Measurements from ENCODE around the gene CCP110. TPM values are rescaled to one million over a fixed set of nuclear protein-coding genes. Genes with fewer than 3 reads are reported as not detected.

Gene CCP110
- total and polyA plus RNA-seq, 2 of the 13 experiments (the other 11 are each of a cell fraction or from before 2014, with no cell fraction given) = 10.0 to 11.1 TPM

DNA sequence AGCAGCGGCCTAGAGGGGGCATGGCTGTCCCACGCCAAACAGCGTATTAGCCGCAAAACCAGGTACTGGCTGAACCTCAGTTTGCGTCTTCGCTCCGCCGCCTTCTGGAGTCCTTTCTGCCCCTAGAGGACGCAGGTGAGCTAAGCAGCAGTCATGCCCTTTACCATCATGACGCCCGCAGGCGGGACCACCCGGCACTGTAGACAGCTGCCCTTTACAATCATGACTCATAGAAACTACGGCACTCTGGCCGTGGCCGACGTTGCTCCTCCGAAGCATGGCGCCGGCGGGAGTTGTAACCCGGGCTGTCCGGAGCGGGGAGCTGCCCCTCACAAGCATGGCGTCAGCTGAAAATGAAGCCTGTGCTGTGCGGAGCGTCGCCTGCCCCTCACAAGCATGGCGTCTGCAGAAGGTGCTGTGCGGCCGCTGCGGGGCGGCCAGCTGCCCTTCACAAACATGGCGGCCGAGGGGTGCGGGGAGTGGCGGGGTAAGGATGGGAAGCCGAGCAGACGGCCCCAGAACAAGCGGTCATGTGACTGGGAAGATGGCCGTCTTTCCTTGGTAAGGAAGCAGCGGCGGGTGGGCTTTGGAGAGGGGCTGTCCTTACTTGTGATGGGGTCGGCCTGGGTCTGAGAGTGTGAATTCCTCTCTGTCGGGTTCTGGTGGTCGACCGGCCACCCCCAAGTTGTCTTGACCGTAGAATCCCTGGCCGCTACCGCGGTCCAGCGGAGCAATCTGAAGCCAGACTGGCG, 31.6 kb downstream of the CCP110 start, which contains the start of gene VPS35L (continued):
- TF ChIP-seq, protein P1, sequence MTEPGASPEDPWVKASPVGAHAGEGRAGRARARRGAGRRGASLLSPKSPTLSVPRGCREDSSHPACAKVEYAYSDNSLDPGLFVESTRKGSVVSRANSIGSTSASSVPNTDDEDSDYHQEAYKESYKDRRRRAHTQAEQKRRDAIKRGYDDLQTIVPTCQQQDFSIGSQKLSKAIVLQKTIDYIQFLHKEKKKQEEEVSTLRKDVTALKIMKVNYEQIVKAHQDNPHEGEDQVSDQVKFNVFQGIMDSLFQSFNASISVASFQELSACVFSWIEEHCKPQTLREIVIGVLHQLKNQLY (CRISPR knock-in tag; IDR thresholded peaks at IDR 0.05) = peak; percentile 59; the same call in 1 of the 2 replicates
- no peak for TF ChIP-seq ZBTB42 (CRISPR knock-in tag; IDR thresholded peaks at IDR 0.05)
- peak; percentile 89 for TF ChIP-seq HCFC1 (IDR thresholded peaks at IDR 0.05; ENCODE audit: low read depth, low read length)
- peak; percentile 76 for TF ChIP-seq ZNF883 (CRISPR knock-in tag; IDR thresholded peaks at IDR 0.05; ENCODE audit: not compliant biosample characterization)
- TF ChIP-seq, protein P2, sequence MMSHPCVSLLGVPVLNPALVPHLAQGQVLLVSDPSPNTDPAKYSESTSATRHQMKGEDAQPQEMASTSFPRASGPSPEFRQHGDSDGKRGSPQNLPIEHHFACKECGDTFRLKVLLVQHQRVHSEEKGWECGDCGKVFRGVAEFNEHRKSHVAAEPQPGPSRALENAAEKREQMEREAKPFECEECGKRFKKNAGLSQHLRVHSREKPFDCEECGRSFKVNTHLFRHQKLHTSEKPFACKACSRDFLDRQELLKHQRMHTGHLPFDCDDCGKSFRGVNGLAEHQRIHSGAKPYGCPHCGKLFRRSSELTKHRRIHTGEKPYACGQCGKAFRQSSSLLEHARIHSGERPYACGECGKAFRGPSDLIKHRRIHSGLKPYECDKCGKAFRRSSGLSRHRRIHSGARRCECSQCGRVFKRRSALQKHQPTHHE (CRISPR knock-in tag; IDR thresholded peaks at IDR 0.05; ENCODE audit: borderline replicate concordance) = peak; percentile 71; the same call in 1 of the 2 replicates
- TF ChIP-seq ZNF747 (CRISPR knock-in tag; IDR thresholded peaks at IDR 0.05; ENCODE audit: borderline replicate concordance) = peak; percentile 66; the same call in 1 of the 2 replicates
- TF ChIP-seq HOXD1 (CRISPR knock-in tag; IDR thresholded peaks at IDR 0.05) = no peak; the same call in 1 of the 2 replicates
- TF ChIP-seq GLI4 (CRISPR knock-in tag; IDR thresholded peaks at IDR 0.05; ENCODE audit: borderline replicate concordance) = no peak; the same call in 1 of the 2 replicates
- TF ChIP-seq, protein P3, sequence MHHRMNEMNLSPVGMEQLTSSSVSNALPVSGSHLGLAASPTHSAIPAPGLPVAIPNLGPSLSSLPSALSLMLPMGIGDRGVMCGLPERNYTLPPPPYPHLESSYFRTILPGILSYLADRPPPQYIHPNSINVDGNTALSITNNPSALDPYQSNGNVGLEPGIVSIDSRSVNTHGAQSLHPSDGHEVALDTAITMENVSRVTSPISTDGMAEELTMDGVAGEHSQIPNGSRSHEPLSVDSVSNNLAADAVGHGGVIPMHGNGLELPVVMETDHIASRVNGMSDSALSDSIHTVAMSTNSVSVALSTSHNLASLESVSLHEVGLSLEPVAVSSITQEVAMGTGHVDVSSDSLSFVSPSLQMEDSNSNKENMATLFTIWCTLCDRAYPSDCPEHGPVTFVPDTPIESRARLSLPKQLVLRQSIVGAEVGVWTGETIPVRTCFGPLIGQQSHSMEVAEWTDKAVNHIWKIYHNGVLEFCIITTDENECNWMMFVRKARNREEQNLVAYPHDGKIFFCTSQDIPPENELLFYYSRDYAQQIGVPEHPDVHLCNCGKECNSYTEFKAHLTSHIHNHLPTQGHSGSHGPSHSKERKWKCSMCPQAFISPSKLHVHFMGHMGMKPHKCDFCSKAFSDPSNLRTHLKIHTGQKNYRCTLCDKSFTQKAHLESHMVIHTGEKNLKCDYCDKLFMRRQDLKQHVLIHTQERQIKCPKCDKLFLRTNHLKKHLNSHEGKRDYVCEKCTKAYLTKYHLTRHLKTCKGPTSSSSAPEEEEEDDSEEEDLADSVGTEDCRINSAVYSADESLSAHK (CRISPR knock-in tag; IDR thresholded peaks at IDR 0.05; ENCODE audit: borderline replicate concordance) = no peak
- TF ChIP-seq TSC22D2 (CRISPR knock-in tag; IDR thresholded peaks at IDR 0.05; ENCODE audit: borderline replicate concordance) = no peak; the same call in 1 of the 2 replicates
- no peak for TF ChIP-seq ELF4 (CRISPR knock-in tag; IDR thresholded peaks at IDR 0.05; ENCODE audit: borderline replicate concordance)
- no peak for TF ChIP-seq RARA (CRISPR knock-in tag; IDR thresholded peaks at IDR 0.05)
- TF ChIP-seq TBL1XR1 (IDR thresholded peaks at IDR 0.05; ENCODE audit: borderline replicate concordance, low read length, partially characterized antibody) = peak; percentile 68
- no peak for TF ChIP-seq RBAK (CRISPR knock-in tag; IDR thresholded peaks at IDR 0.05)
- TF ChIP-seq PTBP1 (IDR thresholded peaks at IDR 0.05; ENCODE audit: low read depth, low read length, poor library complexity, severe bottlenecking) = peak; percentile 10
- no peak for TF ChIP-seq ZNF569 (CRISPR knock-in tag; IDR thresholded peaks at IDR 0.05; ENCODE audit: borderline replicate concordance)
- peak; percentile 61; the same call in 1 of the 2 replicates for TF ChIP-seq FOXA3 (CRISPR knock-in tag; IDR thresholded peaks at IDR 0.05)
- no peak for TF ChIP-seq NR2F6 (IDR thresholded peaks at IDR 0.05)
- TF ChIP-seq NR2F6 (CRISPR knock-in tag; IDR thresholded peaks at IDR 0.05) = peak; percentile 27; the same call in 1 of the 2 replicates
- TF ChIP-seq ZNF33A (CRISPR knock-in tag; IDR thresholded peaks at IDR 0.05; ENCODE audit: borderline replicate concordance) = no peak
- no peak for TF ChIP-seq ZNF703 (CRISPR knock-in tag; IDR thresholded peaks at IDR 0.05; ENCODE audit: borderline replicate concordance)
- TF ChIP-seq ZNF253 (CRISPR knock-in tag; IDR thresholded peaks at IDR 0.05; ENCODE audit: borderline replicate concordance) = no peak
- peak; percentile 89; the same call in 1 of the 2 replicates for TF ChIP-seq TP53 (CRISPR knock-in tag; conservative IDR thresholded peaks at IDR 0.05)
- TF ChIP-seq ZFP1 (CRISPR knock-in tag; IDR thresholded peaks at IDR 0.05) = 0 out of 2 replicates have a peak, but pooled peaks have one; percentile 65
- no peak for TF ChIP-seq ZNF24 (IDR thresholded peaks at IDR 0.05)
- TF ChIP-seq MBD4 (IDR thresholded peaks at IDR 0.05; ENCODE audit: borderline replicate concordance, low read length) = no peak
